ENCODE results near the gene EPS8L3.

EPS8L3 gene

DNA sequence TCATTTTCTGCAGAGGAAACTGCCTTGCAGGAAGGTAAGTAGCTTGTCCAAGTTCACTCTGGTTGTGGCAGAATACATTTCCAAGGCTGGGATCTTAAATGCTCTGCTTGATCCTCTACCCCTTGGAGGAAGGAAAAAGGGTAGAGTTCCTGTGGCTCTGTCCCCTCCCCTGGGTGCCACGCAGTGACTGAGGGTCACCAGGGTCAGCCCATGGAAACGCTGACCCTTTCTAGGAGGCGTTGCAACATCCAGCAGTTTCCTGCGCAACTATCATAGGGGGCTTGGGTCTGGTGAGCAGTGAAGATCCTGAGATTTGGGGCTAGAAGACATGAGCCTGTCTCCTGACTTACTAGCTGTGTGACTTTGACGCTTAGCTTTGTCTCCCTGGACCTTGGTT lies 29.4 kb upstream of the EPS8L3 start:
- no peak for DNase-seq (ENCODE audit: low read depth)

DNA sequence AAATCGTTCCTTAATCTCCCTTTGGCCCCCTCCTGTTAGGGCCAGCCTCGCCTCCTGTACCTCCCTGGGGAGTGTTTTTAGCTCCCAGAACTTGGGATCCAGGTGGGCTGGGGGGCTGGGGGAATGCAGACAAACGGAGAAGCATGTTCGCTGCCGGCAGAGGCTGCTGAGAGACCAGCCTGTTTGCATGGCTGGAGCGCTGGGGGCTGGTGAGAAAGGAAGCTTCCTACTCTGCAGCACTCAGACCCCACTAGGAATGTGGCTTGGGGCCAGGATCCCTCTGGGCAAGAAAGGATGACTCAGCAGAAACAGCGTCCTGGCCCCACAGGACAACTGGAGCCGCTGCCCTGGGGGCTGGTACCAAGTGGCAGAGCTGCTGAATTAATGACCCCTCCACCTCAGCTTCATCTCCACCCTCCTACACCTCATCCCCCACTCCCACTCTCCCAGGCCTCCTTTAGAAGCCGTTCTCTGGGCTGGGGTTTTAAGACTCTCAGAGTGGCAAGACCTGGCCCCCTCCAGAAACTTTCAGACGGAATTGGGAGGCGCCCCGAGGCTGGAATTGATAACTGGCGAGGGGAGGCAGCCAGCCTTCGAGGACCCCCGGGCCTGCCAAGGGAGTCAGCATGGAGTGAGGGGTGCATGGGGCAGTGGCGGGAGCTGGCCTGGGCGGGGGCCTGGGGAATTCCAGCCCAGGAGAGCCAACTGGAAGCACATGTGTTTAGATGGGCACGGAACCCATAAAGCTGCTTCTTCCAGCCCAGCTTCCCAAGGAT lies 28.5 kb upstream of the EPS8L3 start:
- DNase-seq (ENCODE audit: low read depth) = peak; percentile 94

DNA sequence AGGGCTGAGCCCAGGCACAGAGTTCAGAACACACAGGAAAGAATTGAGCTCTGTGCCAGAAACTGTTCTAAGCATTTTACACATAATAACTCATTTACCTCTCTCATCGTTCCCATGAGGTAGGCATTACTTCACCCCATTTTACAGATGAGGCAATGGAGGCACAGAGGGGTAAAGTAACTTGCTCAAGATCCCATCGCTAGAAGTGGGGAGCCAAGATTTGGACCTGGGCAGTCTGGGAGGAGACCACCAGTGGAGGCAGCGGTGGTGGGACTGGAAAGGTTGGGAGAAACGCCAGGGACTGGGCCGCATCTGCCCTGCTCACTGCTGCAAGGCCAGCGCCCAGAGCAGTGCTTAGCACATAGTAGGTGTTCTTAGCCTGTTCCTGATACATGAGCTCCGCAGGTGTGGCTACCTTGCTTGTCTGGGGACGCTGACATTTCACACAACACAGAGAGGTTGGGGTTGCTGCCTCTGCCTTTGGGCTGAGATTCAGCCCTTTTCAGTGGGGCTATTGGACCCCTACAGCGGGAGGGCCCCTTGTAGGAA lies 27.8 kb upstream of the EPS8L3 start:
- DNase-seq (ENCODE audit: low read depth) = no peak

- DNase-seq (ENCODE audit: low read depth) = peak; percentile 76
These were observed 27.2 kb upstream of the EPS8L3 start for GRCh38 chr1:109790735-109791494.

- no peak for DNase-seq (ENCODE audit: low read depth)
These were observed 26.6 kb upstream of the EPS8L3 start for GRCh38 chr1:109790329-109790728.

DNA sequence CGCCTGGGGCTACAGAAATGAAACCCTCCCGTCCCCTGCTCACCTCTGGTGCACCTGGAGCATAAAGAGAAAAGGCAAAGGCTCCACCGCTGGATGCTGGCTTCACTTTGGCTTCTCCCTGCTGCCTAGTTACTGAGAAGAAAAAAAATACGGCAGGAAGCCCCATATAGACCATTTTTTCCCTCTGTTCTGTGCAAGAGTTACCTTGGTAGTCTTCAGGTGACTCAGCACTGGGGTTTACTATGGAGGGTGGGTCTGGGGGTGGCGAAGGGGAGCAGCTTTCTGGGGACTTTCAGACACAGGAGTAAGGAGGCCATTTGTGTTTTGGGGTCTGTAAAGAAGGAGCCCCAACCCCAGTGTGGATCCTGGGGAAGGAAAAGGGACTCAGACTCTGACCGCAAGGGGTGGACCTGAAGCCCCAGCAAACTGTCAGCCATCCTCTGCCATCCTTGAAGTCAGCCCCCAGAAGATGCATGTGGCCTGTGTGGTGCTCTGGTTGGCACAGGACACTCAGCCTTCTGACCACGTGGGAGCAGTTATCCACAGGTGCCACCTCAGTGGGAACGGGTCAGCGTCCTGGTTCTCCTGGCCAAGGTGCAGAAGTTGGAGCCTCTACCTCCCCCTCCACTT lies 25.9 kb upstream of the EPS8L3 start:
- DNase-seq (ENCODE audit: low read depth) = no peak

DNA sequence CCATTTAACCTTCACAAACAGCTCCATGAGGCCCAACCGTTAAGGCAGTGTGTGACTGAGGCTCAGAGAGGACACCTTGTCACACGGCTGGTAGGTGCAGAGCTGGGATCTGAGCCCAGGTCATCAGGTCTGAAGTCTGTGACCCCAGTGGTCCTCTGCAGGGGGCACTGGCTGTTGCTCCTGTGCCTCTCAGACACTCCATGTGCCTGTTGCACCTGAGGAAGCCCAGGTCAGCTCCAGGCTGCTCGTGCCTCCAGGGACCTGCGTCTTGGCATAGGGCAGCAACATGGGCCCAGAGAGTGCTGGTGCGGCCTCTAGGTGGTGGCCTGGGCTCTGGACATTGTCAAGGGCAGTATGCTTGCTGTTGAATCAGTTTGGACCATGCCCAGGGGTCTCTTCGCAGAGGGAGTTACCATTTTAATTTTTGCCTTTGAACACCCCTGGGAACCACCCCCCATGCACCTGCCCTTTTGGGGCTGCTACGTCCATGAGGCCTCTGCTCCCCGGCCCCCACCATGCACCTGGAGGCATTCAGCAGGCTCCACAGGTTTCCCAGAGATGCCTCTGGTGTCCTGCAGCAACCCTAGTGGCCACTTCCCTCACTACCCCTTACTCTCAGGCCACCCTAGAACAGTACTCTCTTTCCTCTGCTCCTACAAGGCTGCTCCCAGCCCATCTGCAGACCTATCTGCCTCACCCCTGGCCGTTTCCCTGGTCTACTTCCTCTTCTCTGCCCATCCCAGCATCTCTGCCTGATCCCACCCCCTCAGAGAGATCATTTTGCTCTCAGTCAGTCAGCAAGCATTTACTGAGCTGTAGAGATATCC lies 25.2 kb upstream of the EPS8L3 start:
- no peak for DNase-seq (ENCODE audit: low read depth)

DNA sequence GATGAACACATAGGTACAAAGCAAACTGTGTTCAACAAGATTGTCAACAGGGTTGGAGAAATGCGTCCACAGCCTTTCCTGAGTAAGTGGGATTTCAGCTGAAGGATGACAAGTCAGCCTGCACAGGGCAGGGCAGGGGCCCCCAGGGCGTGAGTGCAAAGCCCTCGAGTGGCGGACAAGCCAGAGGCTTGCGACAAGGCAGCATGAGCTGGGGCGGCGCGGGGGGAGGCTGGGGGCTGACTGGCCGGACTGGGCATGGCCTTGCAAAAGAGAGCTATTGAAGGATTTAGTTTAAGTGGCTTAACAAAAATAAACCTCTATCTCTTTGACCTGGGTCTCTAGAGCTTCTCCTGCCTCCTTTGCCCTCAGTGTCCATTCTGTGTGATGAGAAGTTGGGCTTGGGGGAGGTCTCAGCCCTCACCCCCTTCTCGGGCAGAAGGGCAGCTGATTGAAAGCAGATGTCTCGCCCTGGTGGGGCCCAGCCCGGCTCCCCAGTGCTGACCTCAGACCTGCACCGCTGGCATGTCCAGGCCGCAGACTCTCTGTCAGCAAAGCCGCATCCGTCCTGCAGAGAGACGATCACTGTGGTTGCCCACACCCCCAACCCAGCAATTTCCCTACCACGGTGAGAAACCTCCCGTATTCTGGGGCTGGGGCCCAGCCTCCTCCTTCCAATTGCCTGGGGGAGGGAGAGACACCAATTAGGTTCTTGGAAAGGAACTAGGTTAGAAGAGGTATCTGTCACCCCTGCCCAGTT lies 24.3 kb upstream of the EPS8L3 start:
- DNase-seq (ENCODE audit: low read depth) = peak; percentile 62

DNA sequence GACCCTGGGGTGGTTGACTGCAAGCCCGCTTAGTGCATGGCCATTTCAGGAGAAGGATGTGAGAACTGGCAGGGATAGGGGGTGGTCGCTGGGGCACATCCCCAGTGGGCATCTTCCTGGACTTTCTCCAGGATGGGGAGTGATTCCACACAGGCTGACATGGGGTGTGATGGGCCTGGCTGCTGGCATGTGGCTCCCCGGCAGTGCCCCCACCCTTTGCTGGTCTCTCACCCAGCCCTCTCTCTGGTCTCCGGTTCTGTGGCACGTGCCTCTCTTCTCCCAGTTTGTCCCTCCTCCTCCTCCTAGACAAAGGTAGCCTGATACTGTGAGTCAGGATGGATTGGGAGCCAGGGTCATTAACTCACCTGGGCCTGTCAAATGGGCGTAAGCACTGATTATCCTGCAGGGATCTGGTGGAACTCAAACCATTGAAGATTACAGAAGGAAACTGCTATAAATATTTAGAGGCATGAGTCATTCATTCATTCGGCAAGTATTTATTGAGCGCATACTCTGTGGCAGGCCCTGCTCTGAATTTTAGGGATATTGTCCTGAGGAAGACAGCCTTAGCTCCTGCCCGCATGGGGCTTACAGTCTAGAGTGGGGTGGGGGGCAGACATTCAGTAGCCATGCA lies 23.6 kb upstream of the EPS8L3 start:
- DNase-seq (ENCODE audit: low read depth) = peak; percentile 70

DNA sequence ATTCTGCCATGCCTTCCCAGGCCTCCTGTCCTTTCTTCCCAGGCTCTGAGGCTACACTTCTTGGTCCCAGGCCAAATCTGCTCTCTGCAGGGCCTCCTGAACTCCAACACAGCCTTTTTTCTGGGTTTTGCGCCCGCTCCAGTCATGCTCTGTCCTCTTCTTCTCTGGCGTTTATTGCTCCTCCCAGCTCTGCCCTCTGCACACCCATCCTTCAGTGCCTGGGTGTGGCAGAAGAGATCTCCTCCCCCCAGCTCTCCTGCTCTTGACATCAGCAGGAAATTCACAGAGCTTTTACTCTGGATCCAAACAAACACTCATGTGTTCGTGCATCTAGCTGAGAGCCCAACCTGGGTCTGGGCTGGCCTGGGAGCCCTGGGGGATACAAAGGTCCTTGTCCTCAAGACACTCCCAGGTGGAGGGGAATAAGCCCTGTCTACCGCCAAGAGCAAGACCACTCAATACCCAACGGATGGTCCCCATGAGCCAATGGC lies 22.9 kb upstream of the EPS8L3 start:
- peak; percentile 76 for DNase-seq (ENCODE audit: low read depth)

DNA sequence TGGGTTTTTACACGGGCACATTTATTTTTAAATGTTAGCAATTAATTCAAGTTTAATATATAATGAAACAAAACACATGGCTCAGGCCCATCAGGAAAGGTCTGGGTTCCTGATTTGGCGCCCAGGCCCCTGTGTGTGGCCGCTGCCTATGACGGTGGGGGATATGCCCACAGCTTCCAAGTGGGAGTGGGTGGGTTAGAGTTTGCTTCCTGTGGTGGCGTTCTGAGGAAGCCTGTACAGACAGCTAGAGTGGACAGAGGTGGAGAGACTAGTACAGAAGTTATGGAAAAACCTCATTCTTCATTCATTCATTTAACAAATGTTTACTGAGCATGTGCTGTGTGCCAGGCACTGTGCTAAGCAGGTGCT lies 22.4 kb upstream of the EPS8L3 start:
- no peak for DNase-seq (ENCODE audit: low read depth)

DNA sequence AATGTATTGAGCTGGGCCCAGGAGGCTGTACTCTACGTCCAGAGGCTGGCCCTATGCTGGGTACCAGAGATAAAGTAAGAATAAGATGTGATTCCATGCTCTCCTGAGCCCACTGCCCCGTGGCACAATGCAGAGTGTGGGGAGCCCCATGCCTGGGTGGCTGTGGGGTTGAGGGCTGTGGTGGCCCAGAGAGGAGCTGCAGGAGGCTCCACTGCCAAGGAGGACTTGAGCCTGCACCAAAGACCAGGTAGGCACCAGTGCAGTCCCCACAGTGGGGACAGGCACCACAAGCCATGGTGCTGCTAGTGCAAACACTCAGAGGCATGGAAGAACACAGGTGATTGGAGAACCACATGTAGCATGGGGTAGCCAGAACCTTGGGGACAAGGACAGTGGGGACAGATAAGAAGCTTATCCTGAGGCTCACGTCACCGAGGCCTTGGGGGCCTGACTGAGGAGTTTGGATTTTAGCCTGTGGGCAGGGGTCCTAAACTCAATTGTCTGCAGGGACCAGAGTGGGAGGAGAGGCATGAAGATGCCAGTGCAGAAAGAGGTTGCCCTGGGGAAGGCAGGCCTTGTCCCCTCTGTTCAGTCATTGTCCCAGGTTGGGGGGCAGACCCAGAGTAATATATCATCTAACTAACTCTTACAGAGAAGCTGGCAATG lies 21.9 kb upstream of the EPS8L3 start:
- no peak for DNase-seq (ENCODE audit: low read depth)

GRCh38 chr1:109784551-109785252 lies 21.0 kb upstream of the EPS8L3 start:
- no peak for DNase-seq (ENCODE audit: low read depth)

GRCh38 chr1:109783436-109783835 lies 19.7 kb upstream of the EPS8L3 start:
- DNase-seq (ENCODE audit: low read depth) = peak; percentile 95

GRCh38 chr1:109782927-109783326 lies 19.2 kb upstream of the EPS8L3 start:
- no peak for DNase-seq (ENCODE audit: low read depth)

DNA sequence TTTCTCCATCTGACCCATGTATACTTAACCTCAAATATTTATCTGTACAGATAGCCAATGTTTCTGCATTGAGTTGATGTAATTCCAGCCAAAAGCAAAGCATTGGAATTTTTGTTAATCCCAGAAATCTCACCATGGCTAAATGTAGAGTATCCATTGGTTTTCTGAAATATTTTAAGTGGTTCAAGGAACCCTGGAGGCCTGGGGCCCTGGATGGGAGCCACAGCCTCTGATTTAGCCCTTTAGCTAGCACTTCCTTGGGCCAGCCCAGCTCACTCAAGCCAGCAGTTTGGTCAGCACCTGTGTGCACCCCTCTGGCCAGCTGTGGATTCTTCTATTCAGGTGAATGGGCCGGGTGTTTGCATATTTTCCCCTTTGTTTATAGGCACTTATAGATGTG lies 18.8 kb upstream of the EPS8L3 start:
- peak; percentile 78 for DNase-seq (ENCODE audit: low read depth)

DNA sequence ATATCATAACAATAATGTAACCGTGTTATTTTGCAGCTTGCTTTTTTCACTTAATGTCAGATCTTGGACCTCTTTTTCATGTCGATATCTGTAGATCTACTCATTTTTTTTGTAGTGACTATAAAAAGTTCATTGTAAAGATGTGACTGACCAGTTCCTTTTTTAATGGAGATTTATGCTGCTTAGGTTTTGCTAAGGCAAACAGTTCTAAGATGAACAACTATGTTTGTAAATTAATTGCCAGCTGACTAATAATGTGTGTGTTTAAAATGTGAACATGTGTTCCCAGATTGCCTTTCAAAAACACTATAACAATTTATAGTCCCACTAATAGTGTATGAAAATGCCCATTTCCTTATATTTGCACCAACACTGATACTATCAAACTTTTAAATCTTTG lies 18.1 kb upstream of the EPS8L3 start:
- no peak for DNase-seq (ENCODE audit: low read depth)

DNA sequence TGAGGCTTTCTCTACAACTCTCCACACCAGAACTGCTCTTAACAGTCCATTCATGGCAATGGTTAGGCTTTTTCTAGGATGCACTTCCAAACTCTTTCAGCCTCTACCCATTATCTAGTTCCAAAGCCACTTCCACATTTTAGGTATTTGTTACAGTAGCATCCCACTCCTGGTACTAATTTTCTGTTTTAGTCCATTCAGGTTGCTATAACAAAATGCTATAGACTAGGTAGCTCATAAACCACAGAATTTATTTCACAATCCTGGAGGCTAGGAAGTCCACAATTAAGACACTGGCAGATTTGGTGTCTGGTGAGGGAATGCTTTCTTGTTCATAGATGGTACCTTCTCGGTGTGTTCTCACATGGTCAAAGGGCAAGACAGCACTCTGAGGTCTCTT lies 17.3 kb upstream of the EPS8L3 start:
- peak; percentile 61 for DNase-seq (ENCODE audit: low read depth)

DNA sequence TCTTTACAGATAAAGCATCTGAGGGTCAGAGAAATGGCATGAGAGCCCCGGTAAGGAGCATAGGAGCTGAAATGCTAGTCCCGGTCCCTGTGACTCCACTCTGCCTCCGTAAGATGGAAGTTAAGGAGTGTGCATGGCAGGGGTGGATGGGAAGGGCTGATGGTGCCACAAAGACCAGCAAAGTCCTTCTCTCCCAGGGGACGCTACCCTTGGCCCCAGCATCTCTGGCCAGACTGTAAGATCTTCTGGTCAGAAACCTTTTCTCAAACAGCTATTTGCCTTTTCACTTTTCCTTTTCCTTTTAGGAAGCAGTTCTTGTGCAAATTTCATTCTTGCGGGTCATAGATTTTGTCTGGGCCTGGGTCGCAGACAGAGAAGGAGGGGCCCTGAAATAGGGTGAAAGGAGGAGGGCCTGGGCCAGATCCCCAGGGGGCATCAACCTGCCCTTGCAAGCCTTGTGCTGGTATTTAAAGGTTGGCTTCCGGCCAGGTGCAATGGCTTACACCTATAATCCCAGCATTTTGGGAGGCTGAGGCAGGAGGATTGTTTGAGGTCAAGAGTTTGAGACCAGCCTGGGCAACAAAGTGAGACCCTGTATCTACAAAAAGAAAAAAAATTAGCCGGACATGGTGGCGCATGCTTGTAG lies 14.4 kb upstream of the EPS8L3 start:
- no peak for DNase-seq (ENCODE audit: low read depth)
